SKM-1 (cell line): ENCODE data around the gene IPO4.

ENCODE experiments used
- DNase-seq: peaks from one replicate; lab custom pipeline; 2025; ENCODE audit not compliant: unreplicated experiment; lab: John Stamatoyannopoulos, UW

Gene IPO4

DNA sequence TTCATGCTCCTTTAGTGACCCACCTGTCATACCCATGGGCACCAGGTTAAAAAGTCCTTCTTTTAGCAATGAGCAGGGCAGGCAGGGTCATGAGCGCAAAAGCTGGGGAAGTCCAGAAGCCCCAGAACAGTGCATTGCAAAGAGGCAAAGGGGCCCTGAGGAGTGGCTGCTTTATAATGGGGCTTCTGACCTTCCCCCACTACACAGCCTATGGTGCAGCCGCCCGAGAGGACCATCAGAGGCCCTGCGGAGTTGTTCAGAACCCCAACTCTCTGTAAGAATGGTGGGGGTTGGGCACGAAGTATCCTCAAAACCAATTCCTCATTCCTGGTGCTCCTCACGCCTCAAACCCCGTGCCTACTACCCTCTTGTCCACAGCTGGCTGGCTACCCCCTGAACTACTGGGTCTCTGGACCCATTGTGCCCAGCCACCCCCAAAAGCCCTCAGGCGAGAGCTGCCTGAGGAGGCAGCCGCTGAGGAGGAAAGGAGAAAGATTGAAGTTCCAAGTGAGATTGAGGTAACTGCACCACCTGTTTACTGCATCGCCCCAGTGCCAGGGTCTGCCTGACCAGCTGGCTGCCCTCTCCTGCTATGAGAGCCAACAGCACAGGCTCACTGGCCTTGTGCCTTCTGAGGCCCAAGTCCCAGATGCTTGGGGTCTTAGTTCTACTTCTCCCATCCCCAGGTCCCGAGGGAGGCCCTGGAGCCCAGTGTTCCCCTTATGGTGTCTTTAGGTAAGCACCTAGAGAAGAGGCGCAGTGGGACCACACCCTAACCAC is 10.0 kb downstream of the IPO4 start:
- no peak for DNase-seq

DNA sequence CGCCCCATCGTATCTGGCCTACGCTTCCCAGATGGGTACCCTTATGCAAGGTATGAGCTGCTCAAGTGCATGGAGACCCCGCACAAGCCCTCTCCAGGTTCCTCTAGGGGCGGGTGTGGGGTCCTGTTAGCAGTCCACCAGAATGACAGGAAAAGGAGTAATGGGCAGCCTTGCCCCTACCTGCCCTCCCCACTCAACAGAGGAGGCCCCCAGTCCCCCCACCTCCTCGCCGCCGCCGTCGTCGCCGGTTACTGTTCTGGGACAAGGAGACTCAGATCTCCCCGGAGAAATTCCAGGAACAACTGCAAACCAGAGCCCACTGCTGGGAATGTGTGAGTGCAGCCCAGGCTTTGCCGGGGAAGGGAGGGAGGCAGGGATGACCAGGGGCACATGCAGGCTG is 10.7 kb downstream of the IPO4 start:
- DNase-seq, result no peak

DNA sequence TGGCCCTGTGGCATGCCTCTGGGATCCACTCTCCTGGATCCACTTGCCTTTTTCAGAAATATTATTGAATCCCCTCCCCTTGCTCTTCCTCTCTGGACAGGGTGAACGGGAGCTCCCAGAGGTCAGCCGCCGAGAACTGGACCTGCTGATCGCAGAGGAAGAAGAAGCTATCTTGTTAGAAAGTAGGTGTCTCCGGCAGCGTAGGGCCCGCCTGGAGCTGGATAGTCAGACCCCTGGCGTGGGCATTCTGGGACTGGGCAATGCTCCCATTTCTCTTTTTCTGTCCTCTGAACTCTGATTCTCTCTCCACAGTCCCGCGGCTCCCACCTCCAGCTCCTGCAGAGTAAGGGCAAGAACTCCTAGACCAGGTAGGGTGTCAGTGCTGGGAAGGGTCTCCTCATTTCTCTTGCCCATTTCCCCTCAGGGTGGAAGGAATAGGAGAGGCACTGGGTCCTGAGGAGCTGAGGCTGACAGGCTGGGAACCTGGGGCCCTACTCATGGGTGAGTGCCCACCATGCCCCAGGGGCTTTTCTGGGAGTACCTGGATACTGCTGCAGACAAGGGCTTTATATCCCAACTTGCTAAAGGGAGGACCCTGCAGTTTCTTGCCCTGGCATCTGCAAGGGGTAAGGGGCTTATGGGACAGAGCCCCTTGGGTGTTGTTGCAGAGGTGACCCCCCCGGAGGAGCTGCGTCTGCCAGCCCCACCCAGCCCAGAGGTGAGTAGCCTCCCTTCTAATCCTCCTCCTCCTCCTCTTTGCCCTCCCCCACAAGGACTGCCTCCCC is 11.4 kb downstream of the IPO4 start:
- no peak for DNase-seq

DNA sequence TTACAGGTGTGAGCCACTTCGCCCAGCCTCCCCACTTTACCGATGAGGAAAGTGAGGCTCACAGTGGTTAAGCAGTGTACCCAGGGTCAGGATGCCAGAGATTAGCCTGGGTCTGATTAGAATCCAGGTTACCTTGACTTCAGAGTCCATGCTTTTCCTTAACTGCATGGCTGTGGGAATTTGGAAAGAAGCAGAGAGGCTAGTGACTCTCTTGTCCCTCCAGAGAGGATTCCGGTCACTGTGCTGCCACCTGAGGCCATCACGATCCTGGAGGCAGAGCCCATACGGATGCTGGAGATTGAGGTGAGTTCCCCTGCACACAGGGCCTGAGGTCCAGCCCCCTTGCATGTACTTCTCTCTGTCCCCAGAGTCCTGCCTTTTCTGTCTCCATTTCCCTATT is 12.0 kb downstream of the IPO4 start:
- no peak for DNase-seq

DNA sequence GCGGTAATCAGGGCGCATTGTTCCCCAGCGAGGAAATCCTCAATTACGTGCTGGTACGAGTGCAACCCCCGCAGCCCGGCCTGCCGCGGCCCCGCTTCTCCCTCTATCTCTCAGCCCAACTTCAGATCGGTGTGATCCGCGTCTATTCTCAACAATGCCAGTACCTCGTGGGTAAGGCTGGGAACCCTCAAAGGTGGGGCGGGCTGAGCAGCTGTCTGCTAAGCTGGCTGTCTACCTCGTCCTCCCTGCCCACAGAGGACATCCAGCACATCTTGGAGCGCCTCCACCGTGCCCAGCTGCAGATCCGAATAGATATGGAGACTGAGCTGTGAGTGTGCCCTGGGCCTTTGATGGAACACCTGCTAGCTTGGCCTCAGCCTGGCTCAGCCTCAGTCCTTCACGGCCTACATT is 15.7 kb downstream of the IPO4 start:
- no peak for DNase-seq

DNA sequence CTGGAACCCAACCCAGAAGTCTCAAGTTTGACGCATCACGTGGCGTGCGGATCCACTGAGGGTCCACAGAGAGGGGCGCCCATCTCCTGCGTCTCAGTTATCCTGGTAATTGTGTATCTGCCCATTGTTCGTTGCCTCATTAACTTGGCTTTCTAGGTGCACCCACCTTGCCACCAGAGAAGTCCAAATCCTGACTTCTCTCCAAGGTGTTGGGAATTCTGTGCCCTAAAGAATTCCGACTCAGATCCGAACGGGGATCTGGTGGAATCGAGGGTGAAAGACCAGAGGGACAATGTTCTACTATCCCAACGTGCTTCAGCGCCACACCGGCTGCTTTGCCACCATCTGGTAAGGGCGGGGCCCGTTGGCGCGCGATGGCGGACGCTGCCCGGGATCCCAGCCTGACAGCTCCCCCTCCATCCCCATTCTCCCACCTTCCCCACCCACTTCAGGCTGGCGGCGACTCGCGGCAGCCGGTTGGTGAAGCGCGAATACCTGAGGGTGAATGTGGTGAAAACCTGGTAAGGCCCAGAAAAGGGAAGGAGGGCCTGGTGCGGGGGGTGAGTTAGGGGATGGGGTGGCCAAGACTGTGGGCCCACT is 16.3 kb downstream of the IPO4 start:
- no peak for DNase-seq

DNA sequence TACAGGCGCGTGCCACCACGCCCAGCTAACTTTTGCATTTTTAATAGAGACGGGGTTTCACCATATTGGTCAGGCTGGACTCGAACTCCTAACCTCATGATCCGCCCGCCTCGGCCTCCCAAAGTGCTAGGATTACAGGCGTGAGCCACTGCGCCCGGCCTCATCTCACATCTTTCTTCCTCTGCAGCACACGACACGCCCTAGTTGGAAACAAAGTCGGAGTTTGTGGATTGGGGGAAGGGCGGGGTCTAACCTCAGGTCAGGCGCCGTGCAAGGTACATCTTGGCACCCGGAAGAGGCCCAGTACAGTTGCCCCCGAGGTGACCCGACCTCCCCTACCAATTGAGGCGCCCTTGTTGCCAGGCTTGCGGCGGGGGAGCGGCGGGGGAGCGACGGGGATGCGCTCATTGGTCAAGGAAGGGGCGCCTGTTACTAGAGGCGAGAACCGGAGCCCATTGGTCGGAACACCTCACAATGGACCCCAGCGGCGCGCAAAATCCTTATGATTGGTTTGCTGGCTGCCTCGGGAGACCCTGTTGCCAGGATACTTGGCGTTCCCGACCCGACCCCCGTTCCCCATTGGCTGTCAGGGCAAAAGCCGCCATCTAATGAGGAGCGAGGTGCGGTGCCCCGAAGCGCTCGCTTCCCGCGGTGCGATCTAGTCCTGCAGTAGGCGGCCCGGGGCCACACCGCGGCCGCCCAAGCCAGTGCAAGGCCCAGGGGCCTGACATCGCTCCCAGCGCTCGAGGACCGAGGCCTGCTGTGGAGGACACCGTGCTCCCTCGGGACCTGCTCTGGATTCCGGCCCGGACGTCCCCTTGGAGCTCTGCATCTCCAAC is 17.0 kb downstream of the IPO4 start, which contains the start of gene REC8:
Gene REC8, plus strand, starts transcription at position 659 of the 839 bp plus-strand sequence. CDS start 473 bp downstream, outside the sequence.
- DNase-seq, result no peak

DNA sequence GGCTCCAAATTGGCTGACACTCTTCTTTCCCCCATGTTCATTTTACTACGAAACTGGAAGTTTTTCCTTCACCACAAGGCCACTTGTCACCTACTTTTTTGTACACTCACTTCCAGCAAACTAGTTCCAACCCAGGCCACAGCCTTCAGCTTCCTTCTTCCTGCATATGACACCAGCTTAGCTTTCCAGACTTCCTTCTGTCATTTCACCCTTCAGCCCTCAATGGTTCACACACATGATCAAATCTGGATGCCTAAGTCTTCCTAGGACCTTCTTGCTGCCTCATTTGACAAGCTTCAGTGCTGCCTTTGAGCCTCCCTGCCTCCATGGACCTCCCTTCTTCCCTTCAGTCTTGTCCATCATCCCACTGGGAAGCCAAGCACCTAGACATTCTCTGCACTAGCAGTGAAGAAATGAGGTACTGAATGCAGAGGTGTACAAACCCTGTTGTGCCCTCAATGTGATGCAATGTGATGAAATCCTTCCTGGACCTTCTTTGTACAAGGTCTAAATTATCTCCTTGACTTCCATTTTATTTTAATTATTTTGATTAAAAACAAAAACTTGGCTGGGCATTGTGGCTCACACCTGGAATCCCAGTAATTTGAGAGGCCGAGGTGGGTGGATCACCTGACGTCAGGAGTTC is 21.0 kb downstream of the IPO4 start:
- no peak for DNase-seq

DNA sequence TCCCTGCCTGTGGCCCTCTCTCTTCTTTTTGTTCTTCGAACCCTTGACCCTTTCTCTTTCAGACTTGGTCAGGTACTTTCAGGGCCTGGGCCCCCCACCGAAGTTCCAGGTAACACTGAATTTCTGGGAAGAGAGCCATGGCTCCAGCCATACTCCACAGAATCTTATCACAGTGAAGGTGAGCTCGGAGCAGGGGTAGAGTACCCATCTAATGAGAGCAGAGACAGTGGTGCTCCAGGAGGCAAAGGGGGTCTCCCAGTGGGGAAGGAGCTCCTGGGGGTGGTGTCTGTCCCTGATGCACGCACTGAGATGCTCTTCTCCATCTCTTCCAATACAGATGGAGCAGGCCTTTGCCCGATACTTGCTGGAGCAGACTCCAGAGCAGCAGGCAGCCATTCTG is 22.8 kb downstream of the IPO4 start:
- no peak for DNase-seq

DNA sequence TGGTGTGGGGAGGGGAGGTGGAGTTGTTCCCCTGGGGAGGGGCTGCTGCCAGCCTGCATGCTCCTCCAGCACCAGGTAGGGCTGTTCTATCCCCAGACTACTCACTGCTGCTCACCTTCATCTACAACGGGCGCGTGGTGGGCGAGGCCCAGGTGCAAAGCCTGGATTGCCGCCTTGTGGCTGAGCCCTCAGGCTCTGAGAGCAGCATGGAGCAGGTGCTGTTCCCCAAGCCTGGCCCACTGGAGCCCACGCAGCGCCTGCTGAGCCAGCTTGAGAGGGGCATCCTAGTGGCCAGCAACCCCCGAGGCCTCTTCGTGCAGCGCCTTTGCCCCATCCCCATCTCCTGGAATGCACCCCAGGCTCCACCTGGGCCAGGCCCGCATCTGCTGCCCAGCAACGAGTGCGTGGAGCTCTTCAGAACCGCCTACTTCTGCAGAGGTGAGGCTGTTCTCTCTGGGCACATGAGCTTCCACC is 24.1 kb downstream of the IPO4 start:
- DNase-seq, result no peak

DNA sequence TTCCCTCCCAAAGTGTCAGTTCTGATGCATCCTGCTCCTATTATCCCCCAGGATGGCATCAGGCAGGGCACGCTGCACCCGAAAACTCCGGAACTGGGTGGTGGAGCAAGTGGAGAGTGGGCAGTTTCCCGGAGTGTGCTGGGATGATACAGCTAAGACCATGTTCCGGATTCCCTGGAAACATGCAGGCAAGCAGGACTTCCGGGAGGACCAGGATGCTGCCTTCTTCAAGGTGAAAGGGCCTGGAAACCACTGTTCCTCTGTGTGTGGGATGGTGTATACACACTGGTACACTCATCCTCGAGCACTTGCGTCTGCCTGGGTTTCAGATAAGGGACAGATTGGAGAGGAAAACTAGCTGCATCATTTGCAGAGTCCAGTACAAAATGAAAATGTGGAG is 26.5 kb downstream of the IPO4 start:
- DNase-seq, result no peak

DNA sequence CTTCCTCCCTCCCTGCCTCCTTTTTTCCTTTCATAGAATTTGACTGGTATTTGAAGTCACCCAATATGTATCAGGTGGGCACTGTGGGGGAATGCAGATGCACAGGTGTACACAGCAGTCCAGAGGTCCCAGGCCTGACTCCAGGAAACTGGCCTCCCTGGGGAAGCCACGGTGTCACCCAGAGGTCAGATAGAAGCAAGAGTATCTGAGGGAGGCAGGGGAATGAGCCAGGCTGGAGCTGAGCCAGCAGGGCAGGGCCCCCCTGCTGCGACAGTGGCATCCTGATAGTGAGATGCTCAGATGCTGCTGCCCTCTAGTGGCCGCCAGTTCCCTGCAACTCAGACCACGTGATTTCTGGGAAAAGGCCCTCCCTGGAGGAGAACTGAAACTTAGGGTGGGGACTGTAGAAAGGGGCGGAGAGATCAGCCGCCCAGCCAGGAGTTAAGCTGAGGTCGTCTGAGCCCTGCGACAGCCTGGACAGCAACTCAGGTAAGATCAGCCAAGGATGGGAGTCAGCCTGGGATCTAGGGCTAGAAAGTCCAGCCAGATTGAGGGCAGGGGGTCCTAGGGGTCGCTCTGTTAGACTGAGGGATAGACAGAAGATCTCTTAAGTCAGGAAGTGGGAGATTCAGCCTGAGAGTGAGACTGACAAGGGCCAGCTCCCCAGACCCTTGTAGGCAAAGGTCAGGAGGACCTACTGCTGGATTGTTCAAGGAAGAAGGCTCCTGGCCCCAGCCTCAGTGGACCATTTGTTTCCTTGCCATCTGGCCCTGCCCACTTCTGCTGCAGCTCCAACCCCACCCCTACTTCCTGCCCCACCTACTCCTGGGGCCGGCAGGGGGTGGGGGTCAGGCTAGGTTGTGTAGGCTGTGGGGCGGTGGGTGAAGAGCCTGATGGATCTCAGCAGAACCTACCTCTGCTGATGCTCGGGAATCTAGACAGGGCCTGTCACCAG is 27.5 kb downstream of the IPO4 start, which contains the start of gene IRF9:
Gene IRF9, plus strand, starts transcription at position 416 of the 955 bp plus-strand sequence. CDS start 880 bp downstream, outside the sequence.
- DNase-seq, result peak; percentile 67

DNA sequence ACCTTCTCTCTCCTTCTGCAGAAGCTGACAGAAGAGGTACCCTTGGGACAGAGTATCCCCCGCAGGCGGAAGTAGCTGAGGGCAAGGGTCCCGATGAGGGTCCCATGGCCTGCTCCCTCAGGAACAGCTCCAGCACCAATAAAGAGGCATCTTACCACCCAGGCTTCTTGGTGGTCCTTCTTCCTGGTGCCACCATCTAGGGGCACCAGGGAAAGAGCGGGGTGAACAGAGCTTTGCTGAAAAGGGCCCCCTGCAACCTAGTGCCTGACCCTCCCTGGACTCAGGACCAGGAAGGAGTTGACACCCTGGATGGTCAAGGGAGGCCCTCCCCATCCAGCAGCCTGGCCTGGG is 28.1 kb downstream of the IPO4 start:
- DNase-seq, result no peak

DNA sequence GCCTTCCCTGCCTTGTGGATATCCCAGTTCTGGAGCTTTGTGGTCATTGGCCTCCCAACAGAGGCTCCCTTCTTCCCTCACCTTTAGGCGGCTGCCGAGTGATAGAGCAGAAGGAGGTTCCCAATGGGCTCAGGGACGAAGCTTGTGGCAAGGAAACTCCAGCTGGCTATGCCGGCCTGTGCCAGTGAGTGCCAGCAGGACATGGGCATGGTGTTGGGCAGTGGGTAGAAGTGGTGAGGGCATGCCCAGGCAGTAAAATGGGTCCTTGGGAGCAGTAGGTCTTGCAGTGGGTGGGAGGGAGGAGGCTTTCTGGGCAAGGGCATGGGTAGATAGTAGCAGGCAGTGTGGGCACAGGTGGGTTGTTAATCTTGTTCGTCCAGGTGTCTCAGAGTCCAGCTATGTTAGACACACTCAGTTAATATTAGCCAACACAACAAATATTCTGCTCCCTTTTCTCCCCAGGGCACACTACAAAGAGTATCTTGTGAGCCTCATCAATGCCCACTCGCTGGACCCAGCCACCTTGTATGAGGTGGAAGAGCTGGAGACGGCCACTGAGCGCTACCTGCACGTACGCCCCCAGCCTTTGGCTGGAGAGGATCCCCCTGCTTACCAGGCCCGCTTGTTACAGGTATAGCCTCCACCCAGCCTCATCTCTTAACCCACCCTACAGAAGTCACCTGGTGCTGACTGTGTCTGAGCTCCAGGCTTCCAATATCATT is 28.7 kb downstream of the IPO4 start:
- no peak for DNase-seq

DNA sequence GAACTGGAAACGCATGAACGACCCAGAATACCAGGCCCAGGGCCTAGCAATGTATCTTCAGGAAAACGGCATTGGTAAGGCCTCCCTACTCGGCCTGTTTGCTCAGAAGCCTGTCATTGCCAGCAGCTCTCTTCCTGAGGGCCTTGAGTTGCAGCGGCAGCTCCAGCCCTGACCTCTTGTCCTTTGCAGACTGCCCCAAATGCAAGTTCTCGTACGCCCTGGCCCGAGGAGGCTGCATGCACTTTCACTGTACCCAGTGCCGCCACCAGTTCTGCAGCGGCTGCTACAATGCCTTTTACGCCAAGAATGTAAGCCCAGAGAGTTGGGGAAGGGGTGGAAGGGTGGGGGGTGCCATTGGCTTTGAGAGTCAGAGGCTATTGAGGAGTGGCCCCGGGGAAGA is 31.3 kb downstream of the IPO4 start:
- DNase-seq, result no peak

DNA sequence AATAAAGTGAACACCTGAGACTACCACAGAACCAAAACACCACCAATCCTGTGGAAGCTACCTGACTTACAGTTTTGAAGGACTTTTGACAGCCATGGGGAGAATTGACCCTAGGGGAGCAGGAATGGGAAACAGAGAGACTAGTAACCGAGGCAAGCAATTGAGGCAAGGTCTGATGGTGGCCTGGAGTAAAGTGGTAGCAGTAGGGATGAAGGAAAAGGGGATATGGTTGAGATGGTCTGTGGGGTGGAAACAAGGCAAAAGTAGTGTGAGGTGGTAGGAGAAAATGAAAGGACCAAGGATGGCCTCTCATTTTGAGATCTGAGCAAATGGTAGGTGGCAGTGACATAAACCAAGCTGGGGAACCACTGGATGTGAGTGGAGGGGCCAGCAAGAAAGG is 31.8 kb downstream of the IPO4 start:
- DNase-seq, result no peak

DNA sequence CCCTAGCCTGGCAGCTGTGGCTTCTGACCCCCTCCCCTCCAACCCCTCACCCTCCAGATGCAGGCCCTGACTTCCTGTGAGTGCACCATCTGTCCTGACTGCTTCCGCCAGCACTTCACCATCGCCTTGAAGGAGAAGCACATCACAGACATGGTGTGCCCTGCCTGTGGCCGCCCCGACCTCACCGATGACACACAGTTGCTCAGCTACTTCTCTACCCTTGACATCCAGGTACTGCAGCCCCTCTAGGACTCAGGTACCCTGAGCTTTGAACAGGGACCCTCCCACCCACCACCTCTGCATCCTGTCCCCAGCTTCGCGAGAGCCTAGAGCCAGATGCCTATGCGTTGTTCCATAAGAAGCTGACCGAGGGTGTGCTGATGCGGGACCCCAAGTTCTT is 33.5 kb downstream of the IPO4 start:
- DNase-seq, result no peak

DNA sequence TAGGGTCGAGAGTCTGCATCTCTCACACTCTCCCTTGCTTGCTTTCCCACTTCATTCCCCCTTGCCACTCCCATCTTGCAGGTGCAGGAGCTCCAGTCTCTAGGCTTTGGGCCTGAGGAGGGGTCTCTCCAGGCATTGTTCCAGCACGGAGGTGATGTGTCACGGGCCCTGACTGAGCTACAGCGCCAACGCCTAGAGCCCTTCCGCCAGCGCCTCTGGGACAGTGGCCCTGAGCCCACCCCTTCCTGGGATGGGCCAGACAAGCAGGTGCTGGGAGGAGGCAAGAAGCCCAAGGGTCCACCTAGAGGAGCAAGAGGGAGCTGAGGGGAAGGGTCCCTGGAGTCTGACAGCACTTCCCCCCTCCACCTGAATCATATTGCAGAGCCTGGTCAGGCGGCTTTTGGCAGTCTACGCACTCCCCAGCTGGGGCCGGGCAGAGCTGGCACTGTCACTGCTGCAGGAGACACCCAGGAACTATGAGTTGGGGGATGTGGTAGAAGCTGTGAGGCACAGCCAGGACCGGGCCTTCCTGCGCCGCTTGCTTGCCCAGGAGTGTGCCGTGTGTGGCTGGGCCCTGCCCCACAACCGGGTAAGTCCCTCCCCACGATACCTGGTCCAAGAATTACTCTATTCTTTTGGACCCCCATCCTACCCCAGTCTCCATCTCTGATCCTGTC is 37.1 kb downstream of the IPO4 start:
- DNase-seq, result no peak
